Fibroblast of lung (primary cell): ENCODE data around the gene ARID1B. TPM values are rescaled to one million over a fixed set of nuclear protein-coding genes. Genes with fewer than 3 reads are reported as not detected.
A peak's percentile ranks its signal among the peaks of the same experiment; 100 is the strongest.

Source experiments
- DNase-seq, 2 donors: peaks; one replicate each; pipeline versions ENCODE4 v3.0.0 to v3.0.0-alpha.2; 2010; ENCODE audit warnings: low read depth in 2 of 2
- H2AFZ ChIP-seq: 2 replicates; pipeline ENCODE4 v1.5.1; 2012; ENCODE audit warnings: low read length, control low read depth, inconsistent platforms
- H3K27ac ChIP-seq: 2 replicates; pipeline ENCODE4 v1.5.1; 2011; ENCODE audit warnings: low read length, control low read depth; ENCODE audit not compliant: insufficient read depth
- H3K27me3 ChIP-seq: 2 replicates; pipeline ENCODE4 v1.5.1; 2011; ENCODE audit warnings: mild to moderate bottlenecking, low read length; ENCODE audit not compliant: control insufficient read depth, insufficient read depth
- H3K36me3 ChIP-seq: 2 replicates; pipeline ENCODE4 v1.5.1; 2011; ENCODE audit warnings: low read length; ENCODE audit not compliant: control insufficient read depth, insufficient read depth
- H3K4me1 ChIP-seq: 2 replicates; pipeline ENCODE4 v1.5.1; 2011; ENCODE audit warnings: low read length; ENCODE audit not compliant: control insufficient read depth, insufficient read depth; ENCODE audit errors: extremely low read depth
- H3K4me2 ChIP-seq: 2 replicates; pipeline ENCODE4 v1.5.1; 2011; ENCODE audit warnings: low read length, control low read depth; ENCODE audit not compliant: insufficient read depth; ENCODE audit errors: extremely low read depth
- H3K4me3 ChIP-seq, 4 experiments: fragments of 200-600 bp in 1 of 4; sonication (generic) in 1 of 4; replicated peaks in 1 of 4; 2 replicates each; pipeline ENCODE4 v1.5.1; 2011 to 2016; ENCODE audit warnings: low read length in 4 of 4, low read depth in 3 of 4, mild to moderate bottlenecking in 3 of 4, control low read depth in 2 of 4, inconsistent platforms in 1 of 4, mixed read lengths in 1 of 4; ENCODE audit not compliant: insufficient read depth in 1 of 4; ENCODE audit errors: control extremely low read depth in 1 of 4
- H3K79me2 ChIP-seq: 2 replicates; pipeline ENCODE4 v1.5.1; 2012; ENCODE audit warnings: mild to moderate bottlenecking, low read length, inconsistent platforms; ENCODE audit not compliant: control insufficient read depth, insufficient read depth
- H3K9ac ChIP-seq: 2 replicates; pipeline ENCODE4 v1.5.1; 2011; ENCODE audit warnings: mild to moderate bottlenecking, low read length, control low read depth; ENCODE audit not compliant: insufficient read depth
- H3K9me3 ChIP-seq: 2 replicates; pipeline ENCODE4 v1.5.1; 2012; ENCODE audit warnings: low read depth, low read length; ENCODE audit not compliant: control insufficient read depth, insufficient read depth
- H4K20me1 ChIP-seq: 2 replicates; pipeline ENCODE4 v1.5.1; 2011; ENCODE audit warnings: low read length; ENCODE audit not compliant: control insufficient read depth, insufficient read depth; ENCODE audit errors: extremely low read depth
- EZH2 ChIP-seq: IDR thresholded peaks from 2 replicates; pipeline ENCODE4 v1.5.1; 2012; ENCODE audit warnings: low read length, control low read depth, mild to moderate bottlenecking; ENCODE audit errors: missing control alignments
- polyA plus RNA-seq, 2 donors: library from polyadenylated mRNA; depleted of rRNA in 1 of 2; stranded (reverse) in 1 of 2; unstranded in 1 of 2; fragments of >200 nt; gene quantifications; 2 replicates each; pipeline ENCODE4 v1.2.1, GENCODE V29; 2011 to 2012; ENCODE audit warnings: missing spikeins in 1 of 2
- total RNA-seq: library from RNA; depleted of rRNA; stranded (reverse); fragments of >200 nt; gene quantifications from 2 replicates; pipeline ENCODE4 v1.2.1, GENCODE V29; 2014
- TF ChIP-seq, protein P1 (sequence below), 2 donors: IDR thresholded peaks in 1 of 2; conservative IDR thresholded peaks in 1 of 2; 1 replicate in 1 of 2; 2 replicates in 1 of 2; pipeline ENCODE4 v1.5.1; 2011 to 2012; ENCODE audit warnings: low read length in 2 of 2, control low read depth in 1 of 2, inconsistent platforms in 1 of 2, low read depth in 1 of 2, mild to moderate bottlenecking in 1 of 2

Gene ARID1B
- total and polyA plus RNA-seq, 2 donors (not counting 1 experiment from before 2014, with no cell fraction given) = 15.4 to 41.9 TPM

DNA sequence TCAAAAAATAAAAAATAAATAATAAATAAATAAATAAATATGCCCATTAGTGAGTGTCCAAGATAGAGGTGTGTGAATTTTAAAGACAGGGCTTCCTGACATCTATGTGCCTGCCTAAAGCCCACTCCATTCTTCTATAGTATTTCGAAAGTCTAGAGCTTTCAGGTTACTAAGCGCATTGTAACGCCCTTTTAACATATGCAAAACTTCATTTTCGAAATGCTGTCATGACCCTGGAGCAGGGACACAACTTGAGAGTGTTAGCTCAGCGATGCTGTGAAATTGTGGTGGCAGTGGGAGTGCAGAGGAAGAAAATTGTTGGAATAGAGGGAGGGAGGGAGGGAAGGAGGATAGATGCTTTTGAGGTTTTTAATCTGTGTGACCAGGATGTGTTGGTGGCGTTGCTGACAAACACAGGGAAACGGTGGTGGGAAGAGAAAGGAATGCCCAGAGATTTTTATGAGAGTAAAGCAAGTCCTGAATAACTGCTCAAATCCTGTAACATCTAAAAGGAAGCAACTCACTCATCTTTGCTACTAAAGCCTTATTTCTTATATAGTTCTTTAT lies 169.3 kb downstream of the ARID1B start:
- no peak overlapping the region for H3K4me3 ChIP-seq
- H3K36me3 ChIP-seq = no peaks in the 10 kb centered on the region
- H3K27me3 ChIP-seq = no peaks in the 10 kb centered on the region
- H3K27ac ChIP-seq = no peak overlapping the region
- H3K9ac ChIP-seq = no peak overlapping the region
- H2AFZ ChIP-seq = no peak overlapping the region
- H3K79me2 ChIP-seq = peaks cover 17% of the 10 kb centered on the region
- H3K4me2 ChIP-seq = no peak overlapping the region
- no peak for TF ChIP-seq EZH2
- TF ChIP-seq, protein P1, sequence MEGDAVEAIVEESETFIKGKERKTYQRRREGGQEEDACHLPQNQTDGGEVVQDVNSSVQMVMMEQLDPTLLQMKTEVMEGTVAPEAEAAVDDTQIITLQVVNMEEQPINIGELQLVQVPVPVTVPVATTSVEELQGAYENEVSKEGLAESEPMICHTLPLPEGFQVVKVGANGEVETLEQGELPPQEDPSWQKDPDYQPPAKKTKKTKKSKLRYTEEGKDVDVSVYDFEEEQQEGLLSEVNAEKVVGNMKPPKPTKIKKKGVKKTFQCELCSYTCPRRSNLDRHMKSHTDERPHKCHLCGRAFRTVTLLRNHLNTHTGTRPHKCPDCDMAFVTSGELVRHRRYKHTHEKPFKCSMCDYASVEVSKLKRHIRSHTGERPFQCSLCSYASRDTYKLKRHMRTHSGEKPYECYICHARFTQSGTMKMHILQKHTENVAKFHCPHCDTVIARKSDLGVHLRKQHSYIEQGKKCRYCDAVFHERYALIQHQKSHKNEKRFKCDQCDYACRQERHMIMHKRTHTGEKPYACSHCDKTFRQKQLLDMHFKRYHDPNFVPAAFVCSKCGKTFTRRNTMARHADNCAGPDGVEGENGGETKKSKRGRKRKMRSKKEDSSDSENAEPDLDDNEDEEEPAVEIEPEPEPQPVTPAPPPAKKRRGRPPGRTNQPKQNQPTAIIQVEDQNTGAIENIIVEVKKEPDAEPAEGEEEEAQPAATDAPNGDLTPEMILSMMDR (conservative IDR thresholded peaks at IDR 0.05 in 1 of 2, IDR thresholded peaks at IDR 0.05 in 1 of 2; ENCODE audit: low read depth in 1 of 2, low read length in 2 of 2) = no peak
- H4K20me1 ChIP-seq = no peaks in the 10 kb centered on the region
- H3K9me3 ChIP-seq = no peaks in the 10 kb centered on the region
- DNase-seq = no peak
- peaks cover 9% of the 10 kb centered on the region for H3K4me1 ChIP-seq

DNA sequence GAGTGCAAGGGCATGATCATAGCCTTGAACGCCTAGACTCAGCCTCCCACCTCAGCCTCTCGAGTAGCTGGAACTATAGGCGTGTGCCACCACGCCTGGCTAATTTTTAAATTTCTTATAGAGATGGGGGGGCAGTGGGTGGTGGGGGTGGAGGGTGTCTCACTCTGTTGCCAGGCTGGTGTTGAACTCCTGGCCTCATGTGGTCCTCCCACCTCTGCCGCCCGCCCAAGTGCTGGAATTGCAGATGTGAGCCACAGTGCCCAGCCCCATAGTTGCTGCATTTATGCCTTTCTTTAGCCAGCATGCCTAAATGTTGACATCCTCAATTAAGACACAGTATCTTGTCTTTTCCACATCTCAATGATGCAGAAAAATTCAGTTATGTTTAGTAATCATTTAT lies 171.1 kb downstream of the ARID1B start:
- no peak overlapping the region for H3K9ac ChIP-seq
- no peak for TF ChIP-seq EZH2
- TF ChIP-seq, protein P1 (conservative IDR thresholded peaks at IDR 0.05 in 1 of 2, IDR thresholded peaks at IDR 0.05 in 1 of 2; ENCODE audit: low read depth in 1 of 2, low read length in 2 of 2) = no peak
- peaks cover 11% of the 10 kb centered on the region for H3K4me1 ChIP-seq
- H4K20me1 ChIP-seq = no peaks in the 10 kb centered on the region
- no peak overlapping the region for H2AFZ ChIP-seq
- DNase-seq = no peak
- H3K4me2 ChIP-seq = no peak overlapping the region
- H3K27me3 ChIP-seq = no peaks in the 10 kb centered on the region
- H3K79me2 ChIP-seq = peaks cover 17% of the 10 kb centered on the region
- H3K4me3 ChIP-seq = no peak overlapping the region
- no peak overlapping the region for H3K27ac ChIP-seq
- no peaks in the 10 kb centered on the region for H3K9me3 ChIP-seq
- no peaks in the 10 kb centered on the region for H3K36me3 ChIP-seq

DNA sequence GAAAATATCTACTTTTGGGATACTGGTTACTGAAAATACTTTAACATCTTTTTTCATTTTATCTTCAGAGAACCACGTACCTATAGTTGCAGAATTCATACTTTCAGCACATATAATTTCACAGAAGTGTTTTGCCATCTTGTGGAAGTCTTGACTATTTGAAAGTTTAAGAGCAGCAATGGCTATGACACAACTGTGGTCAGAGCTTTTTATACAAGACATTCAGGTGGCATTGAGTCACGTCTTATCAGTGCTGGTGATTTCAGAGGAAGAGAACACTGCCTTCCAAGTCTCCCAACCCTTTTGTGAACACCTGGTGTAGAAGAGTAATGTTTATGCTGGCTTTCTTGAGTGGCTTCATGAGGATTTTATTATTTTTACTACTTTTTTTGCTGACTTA lies 171.6 kb downstream of the ARID1B start:
- Histone ChIP-seq H4K20me1 (no peaks in the 10 kb centered on the region), H3K9ac (no peak overlapping the region), H3K9me3 (no peaks in the 10 kb centered on the region), H3K27me3 (no peaks in the 10 kb centered on the region), H3K4me3 (no peak overlapping the region), H3K36me3 (no peaks in the 10 kb centered on the region), H3K4me1 (peaks cover 11% of the 10 kb centered on the region), H3K4me2 (peak overlapping the region; percentile 42), H3K27ac (peak overlapping the region; percentile 48), H2AFZ (no peak overlapping the region), H3K79me2 (peaks cover 17% of the 10 kb centered on the region)
- TF ChIP-seq EZH2 = no peak
- TF ChIP-seq, protein P1 (conservative IDR thresholded peaks at IDR 0.05 in 1 of 2, IDR thresholded peaks at IDR 0.05 in 1 of 2; ENCODE audit: low read depth in 1 of 2, low read length in 2 of 2) = no peak
- peak; percentile 76 to 97 for DNase-seq
